Daoy (cell line): ENCODE results near the gene SLC25A25. TPM values are rescaled to one million over a fixed set of nuclear protein-coding genes. Genes with fewer than 3 reads are reported as not detected.
"Not testable (repeated sequence)": the region's sequence is repeated elsewhere in the genome, so short reads cannot be mapped to it uniquely, and the experiment has no call there.

Experiments used
- DNase-seq: peaks from one replicate; pipeline ENCODE4 v3.0.0-alpha.2; 2015; ENCODE audit warnings: low read depth
- total RNA-seq: library from RNA; depleted of rRNA; stranded (reverse); fragments of >200 nt; shearing (Covaris generic); gene quantifications from 2 replicates; pipeline ENCODE4 v1.2.3, GENCODE V29; 2014

SLC25A25 gene
- total RNA-seq, 1 experiment from 2014 or later: 30.5 TPM

GRCh38 chr9:128109050-128109709, 41.1 kb downstream of the SLC25A25 start:
- no peak for DNase-seq

DNA sequence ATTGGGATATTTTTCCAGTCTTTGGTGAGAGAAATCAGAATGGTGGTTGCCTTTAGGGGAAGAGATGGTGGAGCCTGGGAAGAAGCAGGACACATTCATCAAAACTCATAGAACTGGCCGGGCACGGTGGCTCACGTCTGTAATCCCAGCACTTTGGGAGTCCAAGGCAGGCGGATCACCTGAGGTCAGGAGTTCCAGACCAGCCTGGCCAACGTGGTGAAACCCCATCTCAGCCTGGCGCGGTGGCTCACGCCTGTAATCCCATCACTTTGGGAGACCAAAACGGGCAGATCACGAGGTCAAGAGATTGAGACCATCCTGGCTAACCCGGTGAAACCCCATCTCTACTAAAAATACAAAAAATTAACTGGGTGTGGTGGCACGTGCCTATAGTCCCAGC, 43.7 kb downstream of the SLC25A25 start:
- DNase-seq: not testable (repeated sequence)

DNA sequence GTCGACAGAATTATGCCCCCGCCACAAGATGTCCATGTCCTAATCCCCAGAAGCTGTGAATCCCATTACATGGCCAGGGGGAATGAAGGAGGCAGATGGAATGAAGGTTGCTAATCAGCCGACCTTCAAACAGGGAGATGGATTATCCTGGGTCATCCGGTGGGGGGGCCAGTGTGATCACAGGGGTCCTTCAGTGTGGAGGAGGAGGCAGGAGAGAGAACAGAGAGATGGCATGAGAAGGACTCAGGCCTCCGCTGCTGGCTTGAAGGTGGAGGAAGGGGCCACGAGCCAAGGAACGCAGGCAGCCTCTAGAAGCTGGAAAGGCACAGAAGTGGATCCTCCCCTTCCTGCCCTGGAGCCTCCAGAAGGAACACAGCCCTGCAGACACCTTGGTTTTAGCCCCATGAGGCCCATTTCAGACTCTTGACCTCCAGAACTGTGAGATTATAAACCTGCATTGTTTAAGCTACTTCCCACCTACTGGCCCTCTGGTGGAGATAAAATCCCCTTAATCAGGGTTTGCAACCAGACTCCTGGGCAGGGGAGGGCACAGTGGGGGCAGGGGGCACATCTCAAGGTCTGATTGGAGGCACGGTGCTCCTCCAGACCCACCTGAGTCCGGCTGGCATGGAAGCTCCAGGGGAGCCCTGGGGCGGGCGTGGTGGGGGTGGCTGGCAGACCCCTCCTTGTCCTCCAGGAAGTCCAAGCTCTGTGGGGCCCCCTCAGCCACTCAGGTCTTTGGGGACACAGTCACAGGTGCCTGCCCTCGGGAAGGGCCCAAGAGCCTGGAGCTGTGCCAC, 45.7 kb downstream of the SLC25A25 start:
- no peak for DNase-seq

GRCh38 chr9:128114326-128115186, 46.5 kb downstream of the SLC25A25 start:
- DNase-seq: no peak

- no peak for DNase-seq
Measured at GRCh38 chr9:128115187-128116103, 47.4 kb downstream of the SLC25A25 start.

DNA sequence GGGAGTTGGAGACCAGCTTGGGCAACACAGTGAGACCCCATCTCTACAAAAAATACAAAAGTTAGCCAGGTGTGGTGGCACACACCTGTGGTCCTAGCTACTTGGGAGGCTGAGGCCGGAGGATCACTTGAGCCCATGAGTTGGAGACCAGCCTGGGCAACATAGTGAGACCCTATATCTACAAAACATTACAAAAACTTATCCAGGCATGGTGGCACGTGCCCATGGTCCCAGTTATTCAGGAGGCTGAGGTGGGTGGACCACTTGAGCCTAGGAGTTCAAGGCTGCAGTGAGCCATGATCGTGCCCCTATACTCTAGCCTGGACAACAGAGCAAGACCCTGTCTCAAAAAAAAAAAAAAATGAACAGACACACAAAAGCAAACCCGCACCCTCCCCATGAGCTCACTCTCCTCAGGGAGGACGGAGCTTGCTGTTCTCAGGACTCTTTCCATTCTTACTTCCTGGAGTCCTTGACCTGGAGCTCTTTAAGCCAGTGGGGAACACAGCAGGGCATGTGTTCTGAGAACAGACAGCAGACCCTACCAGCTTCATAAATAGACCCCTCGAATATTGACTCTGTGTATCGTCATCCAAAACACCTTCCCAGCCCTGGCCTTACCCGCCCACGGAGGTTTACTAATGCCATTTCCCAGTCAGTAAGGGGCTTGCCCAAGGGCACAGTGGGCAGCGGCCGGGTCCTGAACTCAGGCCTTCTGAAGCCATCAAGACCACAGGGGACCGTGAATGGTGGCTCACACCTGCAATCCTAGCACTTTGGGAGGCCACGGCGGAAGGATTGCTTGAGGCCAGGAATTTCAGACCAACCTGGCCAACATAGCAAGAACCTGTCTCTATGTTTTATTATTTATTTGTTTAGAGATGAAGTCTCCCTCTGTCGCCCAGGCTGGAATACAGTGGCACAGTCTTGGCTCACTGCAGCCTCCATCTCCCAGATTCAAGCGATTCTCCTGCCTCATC, 48.4 kb downstream of the SLC25A25 start:
- DNase-seq: no peak

GRCh38 chr9:128117613-128118471, 49.8 kb downstream of the SLC25A25 start:
- DNase-seq: peak; percentile 94

DNA sequence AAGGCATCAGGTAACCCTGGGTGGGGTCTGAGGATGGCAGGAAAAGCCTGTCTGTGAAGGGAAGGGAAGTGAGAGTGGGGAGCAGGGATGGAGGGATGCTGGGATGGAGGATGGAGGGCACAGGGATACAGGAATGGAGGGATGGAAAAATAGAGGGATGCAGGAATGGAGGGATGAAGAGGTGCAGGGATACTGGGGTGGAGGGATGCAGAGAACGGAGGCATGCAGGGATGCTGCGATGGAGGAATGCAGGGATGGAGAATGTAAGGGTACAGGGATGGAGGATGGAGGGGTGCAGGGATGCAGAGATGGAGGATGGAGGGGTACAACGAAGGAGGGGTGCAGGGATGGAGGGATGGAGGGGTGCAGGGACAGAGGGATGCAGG, 50.4 kb downstream of the SLC25A25 start:
- DNase-seq: no peak

DNA sequence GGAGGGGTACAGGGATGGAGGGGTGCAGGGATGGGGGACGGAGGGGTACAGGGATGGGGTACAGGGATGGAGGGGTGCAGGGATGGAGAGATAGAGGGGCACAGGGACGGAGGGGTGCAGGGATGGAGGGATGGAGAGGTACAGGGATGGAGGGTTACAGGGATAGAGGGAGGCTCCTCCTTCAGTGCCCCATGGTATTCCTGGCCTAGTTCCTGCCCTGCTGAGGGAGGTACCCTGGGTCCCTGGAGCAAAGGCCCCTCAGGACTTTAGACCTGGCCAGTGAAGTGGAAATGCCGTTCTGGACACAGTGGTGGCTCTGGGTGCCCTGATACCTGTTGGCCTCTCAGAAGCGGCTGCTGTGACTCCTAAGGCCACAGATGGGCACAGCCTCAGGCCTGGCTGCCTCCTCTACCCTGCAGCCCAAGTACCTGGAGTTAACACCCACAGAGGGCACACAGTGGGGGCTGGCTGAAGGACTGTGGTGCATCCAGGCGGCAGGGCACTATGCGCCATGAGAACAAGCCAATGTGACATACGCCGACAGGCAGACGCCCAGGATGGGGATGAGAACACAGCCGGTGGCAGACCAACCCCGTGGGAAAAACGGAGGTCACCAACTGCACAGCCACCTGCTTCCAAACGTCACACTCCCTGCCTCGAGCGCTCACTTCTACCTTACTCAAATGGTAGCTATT, 51.1 kb downstream of the SLC25A25 start:
- DNase-seq: no peak

DNA sequence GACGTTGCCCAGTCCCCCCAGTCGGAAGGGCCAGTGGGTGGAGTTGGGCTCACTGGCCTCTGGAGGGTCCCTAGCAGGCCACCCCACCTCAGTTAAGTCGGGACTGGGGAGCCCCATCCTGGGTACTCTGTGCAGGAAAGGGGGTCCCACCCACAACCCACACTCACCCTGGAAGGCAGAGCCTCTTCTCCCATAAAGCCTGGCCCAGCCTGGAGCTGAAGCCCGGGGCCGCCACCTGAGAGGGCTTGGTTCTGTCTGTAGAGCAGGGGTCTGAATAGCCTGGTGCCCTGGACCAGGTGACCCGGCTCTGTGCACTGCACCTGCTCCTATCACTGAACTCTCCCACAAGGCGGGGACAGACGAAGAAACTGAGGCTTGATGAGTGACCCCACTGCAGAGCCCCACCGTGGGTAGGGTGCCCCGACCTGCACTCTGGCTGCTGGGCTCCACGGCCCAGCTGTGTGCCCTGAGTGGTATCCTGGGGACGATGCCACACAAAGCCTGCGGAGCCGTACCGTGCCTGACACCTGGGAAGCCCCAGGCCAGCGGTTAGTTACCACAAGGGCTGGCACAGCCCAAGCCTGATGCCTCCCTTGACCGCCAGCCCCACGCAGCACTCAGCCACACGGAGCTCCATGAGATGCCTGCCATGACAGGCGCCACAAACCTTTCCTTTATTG, 52.2 kb downstream of the SLC25A25 start:
- DNase-seq: no peak

DNA sequence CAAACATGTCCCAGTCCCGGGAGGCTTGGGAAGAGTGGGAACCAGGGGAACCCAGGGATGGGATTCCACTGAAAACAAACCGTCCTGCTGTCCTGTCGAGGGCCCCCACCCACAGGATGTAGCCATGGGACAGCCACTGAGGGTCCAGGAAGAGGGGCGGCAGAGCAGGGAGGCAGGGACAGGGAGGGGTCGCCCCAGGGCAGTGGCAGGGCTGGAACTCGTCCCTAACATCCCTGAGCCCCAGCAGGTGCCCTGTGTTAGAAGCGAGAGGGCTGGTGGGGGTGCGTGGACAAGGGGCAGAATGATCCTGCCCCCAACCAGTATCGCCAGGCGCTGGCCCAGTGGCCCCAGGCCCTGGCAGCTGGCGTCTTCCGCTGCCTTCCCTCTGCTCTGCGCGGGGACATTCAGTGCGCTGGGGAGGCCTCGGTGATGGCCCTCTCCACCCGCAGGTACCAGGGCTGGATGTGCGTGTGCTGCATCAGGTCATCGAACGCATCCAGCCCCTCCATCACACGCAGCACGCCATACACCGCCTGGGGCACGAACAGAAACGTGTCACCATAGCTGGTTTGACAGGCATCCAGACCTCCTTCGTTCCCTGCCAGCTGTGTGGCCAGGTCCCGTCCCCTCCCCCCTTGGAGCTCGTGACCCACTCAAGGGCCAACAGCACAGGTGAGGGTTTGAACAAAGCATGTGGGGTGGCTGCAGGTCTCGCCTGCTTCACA, 52.9 kb downstream of the SLC25A25 start:
- DNase-seq: no peak

- no peak for DNase-seq
Measured at GRCh38 chr9:128121466-128121810, 53.4 kb downstream of the SLC25A25 start.

DNA sequence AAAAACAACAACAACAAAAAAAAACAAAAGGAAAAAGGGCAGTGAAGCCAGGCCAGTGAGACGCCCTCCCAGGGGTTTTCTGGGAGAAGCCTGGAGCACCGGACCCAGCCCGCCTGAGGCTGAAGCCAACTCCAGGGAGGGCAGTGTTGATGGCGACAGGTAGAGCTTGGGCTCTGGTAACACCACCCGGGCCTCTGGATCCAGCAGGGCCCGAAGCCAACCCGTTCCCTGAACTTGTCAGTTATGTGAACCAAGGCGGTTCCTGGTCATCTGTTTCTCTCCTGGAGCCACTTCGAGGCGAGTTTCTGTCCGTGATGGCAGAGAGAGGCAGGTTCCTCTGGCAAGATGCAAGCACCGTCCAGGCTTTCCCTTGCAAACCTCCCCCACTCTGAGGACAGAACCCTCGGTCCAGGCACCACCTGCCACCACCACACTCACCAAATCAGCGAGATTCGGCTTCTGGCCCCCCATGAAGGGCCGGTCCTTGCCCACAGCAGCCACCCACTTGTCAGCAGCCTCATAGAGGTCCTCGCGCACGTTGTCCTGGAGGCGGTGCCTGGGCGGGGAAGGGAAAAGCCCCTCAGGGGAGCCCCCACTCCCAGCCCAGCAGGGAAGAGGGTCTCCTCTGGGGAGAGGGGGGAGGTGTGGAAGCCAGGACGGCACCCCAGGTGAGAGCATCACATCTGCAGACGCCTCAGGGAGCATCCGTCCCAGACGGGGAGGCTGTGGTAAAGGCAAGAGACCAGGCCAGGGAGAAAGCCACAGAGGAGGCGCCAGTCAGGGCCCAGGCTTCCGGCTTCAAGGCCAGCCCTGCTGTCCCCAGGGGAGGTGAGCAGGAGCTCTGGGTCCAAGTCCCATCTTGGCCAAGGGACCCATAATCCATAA, 54.1 kb downstream of the SLC25A25 start:
- no peak for DNase-seq

DNA sequence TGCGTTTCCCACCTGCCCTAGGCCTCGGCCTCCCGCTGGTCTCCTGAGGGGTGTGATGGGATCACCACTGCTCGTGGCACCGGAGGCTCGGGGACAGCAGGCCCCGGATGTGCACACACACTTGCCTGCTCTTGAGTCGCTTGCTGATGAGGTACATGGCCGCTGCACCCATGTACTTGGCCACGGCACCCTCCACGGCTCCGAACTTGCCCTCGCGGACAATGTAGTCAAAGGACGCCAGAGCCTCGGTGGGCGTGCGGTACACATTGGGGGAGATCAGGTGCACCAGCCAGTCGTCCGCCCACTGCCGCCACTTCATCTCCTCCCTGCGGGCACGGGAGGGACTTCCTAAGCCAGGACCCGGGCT, 54.8 kb downstream of the SLC25A25 start:
- peak; percentile 11 for DNase-seq

DNA sequence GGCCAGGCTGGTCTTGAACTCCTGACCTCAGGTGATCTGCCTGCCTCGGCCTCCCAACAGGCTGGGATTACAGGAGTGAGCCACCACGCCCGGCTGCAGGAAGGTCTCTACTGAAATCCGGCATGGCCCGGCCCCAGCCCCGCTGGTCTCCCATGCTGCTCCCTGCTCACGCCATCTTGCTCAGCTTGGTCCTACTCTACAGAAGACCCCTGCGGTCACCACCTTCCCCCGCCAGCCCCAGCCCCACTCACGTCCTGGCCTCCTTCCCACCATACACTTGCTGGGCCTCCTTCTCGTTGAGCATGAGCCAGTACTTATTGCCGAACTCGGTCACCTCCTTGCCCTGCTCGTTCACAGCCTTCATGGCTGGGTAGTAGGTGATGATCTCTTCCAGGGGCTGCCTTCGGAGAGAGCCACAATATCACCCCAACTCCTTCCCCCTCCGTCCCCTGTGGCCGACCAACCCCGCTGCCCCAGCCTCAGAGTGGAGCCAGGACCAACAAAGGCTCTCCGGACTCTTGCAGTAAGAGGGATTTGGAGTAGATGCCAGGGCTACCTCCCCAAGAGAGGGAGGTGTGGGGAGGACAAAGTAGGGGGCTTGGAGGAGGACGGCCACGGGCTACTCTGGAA, 55.5 kb downstream of the SLC25A25 start:
- DNase-seq: no peak

DNA sequence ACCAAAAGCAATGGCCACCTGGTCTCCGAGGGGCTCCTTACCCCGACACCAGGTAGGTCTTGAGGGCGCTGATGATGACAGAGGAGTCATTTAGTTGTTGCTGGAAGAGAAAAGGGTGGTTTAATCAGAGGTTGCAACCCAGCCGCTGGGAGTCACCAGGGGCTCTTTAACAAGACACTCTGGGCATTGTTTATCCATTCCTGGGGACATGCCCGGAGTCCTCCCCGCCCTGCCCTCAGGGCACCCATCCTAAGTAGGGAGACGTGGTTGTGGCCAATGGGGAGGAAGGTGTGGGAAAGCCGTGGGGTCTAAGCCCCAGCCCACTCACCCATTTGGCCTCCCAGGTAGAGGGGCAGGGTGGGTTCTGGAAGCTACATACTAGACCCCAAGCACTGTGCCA, 56.4 kb downstream of the SLC25A25 start:
- no peak for DNase-seq
